ENCODE data around the gene PROSER3.
"Not testable (repeated sequence)": the region's sequence is repeated elsewhere in the genome, so short reads cannot be mapped to it uniquely, and the experiment has no call there.

The PROSER3 gene

DNA sequence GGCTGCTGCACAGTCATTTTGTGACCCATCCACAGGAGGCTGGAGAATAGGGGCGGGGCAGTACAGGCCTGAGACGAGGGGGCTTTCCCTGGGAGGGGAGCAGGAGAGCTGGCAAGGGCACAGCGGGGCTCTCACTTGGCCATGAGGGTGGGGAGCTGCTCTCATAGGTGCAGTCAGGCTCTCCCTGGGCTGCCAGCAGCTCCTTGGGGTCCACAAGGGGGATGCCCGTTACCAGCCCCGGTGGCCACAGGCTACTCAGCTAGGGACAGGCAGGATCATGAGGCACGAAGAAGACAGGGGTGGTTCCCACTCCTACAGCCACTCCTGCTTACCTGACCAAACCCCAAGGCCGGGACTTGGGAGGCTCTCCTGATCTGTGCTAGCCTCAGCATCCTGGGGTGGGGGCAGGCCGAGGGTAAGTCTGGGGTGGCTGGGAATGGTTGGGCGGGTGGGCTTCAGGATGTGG lies 33.9 kb downstream of the PROSER3 start:
- DNase-seq (ENCODE audit: low read depth) = no peak

DNA sequence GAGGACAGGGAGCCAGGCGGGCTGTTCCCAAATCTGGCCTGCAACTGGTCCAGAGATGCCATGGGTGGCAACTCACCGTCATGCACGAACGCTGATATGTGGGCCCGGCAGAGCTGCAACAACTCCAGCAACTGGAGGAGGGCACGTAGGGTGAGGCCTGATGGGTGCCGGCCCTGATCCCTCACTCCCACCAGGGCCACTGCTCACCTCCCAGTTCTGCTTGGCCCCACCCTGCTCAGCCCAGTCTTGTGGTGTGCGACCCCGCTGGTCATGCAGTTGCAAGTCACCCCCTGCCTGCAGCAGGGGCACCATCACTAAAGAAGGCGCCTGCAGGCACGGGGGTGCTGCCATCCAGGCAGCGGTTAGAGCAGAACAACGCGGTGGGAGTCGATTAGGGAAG lies 34.3 kb downstream of the PROSER3 start:
- no peak for DNase-seq (ENCODE audit: low read depth)

DNA sequence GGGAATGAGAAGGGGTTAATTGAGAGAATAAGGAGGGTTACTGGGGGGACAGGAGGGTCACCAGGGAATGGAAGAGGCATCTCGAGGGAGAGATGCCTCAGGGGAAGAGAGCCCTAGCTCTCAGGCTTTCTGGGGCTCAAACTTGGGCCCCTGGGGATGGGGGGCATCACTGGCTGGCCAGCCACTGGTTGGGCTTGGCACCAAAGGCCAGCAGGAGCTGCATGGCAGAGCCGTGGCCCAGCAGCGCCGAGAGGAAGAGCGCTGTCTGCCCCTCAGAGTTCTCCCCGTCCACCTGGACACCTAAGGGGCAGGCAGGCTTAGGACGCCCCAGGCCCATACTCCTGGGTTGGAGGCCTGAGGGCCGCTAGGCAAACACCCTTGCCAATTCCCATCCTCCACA lies 34.9 kb downstream of the PROSER3 start:
- no peak for DNase-seq (ENCODE audit: low read depth)

DNA sequence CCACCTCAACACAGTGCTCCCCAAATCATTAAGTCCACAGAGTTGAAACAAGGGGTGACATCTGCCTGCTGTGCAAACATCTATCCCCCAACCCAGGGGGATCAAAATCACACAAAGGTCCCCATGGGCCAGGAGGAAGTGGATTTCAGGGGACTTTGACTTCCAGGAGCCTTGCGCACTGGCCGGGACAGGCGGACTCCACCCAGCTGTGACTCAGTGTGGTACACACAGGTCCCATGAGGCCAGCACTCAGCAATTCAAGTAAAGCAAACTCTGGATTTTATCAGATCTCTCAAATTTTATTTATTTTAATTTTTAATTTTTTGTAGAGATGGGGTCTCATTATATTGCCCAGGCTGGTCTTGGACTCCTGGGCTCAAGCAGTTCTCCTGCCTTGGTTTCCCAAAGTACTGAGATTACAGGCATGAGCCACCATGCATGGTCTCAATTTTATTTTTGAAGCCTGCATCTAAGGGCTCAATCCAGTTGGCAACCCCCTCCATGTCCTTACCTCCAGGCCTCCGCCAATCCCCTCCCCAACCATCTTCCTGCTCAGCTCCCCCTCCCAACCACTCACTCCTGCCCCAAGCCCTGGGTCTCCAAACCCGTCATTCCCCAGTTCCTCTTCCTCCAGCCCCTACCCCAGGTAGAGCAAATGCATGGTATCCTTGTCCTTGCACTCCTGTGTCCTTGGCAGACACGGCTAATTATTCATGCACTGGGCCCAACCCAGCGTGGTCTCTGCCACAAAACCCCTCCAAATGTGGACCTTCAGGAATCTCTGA lies 35.6 kb downstream of the PROSER3 start:
- DNase-seq (ENCODE audit: low read depth) = peak; percentile 46

DNA sequence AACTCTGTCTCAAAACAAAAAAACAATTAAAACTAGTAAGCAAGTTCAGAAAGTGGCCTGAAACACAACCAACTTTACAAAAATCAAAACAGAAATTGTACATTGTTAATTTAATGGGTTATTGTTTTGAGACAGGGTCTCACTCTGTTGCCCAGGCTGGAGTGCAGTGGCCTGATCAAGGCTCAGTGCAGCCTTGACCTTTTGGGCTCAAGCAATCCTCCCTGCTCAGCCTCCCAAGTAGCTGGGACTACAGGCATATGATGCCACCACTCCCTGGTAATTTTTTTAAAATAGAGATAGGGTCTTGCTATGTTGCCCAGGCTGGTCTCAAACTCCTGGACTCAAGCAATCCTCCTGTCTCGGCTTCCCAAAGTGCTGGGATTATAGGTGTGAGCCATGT lies 37.6 kb downstream of the PROSER3 start:
- not testable (repeated sequence) for DNase-seq (ENCODE audit: low read depth)

DNA sequence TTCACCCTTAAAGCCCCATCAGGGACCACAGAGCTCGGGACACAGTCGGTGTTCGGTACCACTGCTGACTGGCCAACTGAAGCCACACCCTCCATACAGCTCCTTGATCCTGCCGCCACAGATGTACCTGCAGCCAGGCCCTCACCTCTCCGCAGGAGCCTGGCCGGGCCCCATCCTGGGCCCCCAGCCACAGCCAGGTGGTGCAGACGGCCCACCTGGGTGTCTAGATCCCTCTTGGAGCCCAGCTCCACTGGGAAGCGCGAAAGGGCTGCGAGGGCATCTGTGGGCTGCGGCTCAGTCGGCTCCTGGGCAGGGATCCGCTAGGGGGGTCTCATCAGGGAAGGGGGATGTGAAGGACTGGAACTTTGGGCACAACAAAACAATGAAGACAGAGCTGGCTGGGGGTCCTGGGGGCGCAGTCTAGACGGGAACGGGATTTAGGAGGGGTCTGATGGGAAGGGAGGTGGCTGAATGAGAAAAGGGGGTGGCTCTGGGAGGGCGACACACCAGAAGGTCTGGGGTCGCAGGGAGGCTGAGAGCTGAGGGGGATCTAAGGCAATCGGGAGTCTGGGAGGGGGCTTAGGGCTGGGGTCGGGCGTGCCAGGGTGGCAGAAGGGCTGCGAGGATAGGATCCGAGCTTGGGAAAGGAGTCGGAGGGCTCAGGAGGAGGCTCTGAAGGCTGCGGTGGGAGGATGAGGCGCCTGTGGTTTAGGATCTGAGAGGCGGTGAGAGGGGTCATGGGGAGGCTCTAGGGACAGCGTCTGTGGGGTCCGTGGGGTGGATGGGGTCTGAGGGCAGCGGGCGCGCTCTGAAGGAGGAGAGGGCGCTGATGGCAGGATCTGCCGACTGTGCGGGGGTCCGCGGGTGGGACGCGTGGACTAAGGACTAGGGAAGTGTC lies 38.9 kb downstream of the PROSER3 start:
- no peak for DNase-seq (ENCODE audit: low read depth)

DNA sequence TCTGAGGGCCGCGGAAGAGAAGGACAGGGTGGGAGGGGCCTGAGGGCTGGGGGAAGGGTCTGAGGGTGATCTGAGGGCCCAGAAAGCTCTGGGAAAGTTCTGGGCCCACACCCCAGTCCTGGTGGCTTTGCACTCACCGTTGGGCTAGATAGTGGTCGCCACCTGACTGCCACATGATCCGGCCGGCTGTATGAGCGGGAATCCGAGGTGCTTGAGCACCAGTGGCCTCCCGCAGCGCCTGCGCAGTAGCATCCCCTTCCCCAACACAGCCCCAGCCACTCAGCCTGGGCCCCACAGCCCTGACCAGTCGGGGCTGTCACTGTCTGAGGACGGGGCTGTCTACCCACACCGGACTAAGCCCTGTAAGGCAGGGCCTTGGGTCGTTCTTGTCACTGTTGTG lies 39.7 kb downstream of the PROSER3 start:
- no peak for DNase-seq (ENCODE audit: low read depth)

DNA sequence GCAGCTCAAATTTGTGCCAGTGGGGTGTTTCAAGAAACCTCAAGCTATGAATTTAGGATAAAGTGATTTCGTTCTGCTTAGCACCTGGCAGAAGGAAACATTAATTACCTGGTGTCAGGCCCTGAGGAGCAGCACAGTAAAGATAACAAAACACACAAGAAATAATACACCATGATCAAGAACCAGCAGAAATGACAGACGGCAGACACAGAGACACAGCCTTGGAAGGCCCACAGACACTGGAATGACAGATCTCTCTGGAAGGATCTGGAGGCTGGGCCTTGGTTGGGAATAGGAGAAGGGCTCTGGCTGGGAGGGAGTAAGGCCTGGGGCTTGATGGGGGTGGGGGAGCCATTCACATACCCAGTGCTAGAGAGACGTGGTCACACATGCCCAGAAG lies 43.9 kb downstream of the PROSER3 start:
- no peak for DNase-seq (ENCODE audit: low read depth)

DNA sequence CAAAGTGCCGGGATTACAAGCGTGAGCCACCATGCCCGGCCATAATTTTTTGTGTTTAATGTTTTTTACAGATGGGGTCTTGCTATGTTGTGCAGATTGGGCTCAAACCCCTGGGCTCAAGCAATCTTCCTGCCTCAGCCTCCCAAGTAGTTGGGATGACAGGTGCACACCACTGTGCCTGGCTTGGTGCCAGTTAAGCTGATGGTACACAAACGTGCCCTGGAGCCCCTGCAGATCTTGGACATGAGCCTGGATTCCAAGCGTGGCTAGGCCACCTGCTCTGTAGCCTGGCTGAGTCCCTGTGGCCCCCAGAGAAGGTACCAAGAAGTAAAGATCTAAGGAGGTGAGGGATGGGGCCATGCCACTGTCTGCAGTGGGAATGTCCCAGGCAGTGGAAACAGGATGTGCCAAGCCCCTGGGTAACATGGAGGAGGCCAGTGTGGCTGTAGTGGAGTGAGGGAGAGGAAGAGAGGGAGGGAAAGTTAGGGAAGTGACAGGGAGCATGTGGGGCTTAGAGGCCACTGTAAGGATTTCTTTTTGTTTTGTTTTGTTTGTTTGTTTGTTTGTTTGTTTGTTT lies 47.6 kb downstream of the PROSER3 start:
- DNase-seq (ENCODE audit: low read depth) = no peak

DNA sequence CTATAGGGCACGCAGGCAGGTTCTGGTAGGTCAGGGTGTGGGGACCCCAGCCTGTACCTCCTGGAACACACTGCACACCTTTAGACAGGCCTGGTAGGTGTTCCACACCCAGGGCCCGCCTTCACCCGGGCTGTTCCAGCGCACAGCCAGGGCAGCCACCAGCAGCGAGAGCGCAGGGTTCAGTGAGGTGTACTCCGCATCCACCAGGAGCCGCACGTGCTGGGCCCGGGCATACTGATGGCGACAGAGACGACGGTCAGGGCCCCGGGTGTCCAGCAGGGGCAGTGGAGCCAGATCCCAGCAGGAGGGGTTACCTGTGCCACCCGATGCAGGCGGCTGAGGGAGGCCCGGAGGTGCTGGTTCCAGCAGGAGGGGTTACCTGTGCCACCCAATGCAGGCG lies 48.6 kb downstream of the PROSER3 start:
- DNase-seq (ENCODE audit: low read depth) = no peak

DNA sequence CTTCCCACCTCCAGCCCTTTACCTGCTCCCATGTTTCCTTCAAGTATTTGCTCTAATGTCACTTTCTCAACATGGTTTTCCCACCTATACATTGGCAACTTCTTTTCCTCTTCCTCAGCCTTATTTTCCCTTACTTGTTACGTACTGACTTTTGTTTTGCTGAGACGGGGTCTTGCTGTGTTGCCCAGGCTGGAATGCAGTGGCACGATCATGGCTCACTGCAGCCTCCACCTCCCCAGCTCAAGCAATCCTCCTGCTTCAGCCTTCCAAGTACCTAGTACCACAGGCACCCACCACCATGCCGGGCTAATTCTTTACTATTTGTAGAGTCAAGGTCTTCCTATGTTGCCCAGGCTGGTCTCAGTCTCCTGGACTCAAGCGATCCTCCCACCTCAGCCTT lies 49.7 kb downstream of the PROSER3 start:
- DNase-seq (ENCODE audit: low read depth) = no peak

DNA sequence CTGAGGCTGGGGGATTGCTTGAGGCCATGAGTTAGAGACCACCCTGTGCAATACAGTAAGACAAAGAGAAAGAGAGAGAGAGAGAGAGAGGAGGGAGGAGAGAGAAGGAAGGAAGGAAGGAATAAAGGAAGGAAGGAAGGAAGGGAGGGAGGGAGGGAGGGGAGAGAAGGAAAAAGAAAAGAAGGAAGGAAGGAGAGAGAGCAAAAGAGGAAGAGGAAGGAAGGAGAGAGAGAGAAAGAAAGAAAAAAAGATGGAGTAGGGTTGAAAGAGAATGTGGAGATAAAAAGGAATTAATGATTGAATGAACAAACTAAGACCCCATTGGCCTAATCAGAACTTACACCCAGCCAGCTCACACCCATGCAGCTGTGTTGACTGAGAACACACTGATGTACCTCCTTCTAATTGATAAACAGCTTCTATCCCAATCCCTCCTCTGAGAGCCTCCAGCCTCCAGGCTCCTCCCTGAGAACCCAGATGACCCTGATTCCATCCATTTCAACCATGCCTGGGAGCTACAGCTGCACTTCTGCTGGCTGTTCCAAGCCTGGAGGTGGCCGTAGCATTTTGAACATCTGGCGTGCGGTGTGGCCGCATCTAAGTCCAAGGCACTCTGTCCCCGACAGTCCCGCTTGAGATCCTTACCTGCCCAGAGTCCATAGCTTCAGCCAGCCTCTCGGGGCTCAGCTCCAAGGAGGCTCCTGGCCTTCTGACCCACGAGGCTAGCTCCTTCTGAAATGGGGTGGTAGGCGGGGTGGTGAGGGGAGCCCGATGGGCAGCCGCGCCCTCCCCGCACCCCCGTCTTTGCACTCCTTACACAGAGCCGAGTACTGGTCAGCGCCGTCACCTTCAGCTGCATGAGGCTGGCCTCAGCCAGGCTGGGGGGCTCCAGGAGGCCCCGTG lies 53.6 kb downstream of the PROSER3 start:
- no peak for DNase-seq (ENCODE audit: low read depth)

DNA sequence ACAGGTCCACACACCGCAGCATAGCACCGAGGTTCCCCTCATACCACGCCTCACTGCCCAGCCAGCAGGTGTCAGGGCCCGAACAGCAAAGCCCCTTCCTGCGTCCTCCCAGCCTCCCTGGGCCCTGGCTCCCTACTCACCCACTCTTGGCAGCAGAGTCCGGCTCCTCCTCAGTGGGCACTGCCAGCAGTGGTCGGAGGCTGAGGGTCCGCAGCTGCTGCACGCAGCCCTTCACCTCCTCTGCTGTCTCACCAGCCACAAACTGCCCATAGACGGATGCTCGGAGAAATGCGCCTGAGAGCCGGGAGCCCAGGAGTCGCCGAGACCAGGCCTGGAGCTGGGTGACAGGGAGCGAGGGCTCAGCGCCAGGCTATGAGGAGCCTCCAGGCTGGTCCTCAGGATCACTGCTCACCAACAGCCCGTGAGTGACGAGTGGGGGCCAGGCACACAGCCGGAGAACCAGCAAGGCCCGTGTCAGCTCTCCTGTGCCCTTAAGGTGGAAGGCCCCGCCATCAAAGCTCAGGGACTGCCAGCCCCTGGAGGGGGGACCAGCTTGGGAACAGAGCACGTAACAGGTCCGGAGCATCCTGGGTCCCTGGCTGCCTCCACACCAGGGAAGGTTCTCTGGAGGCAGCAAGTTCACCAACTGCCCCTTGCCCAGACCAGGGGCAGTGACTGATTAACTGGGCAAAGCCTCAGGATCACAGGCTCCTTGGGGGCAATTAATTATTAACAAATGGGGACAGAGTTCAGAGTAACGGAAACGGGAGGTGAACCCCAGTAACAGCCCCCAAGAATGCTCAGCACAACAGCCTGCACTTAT lies 54.5 kb downstream of the PROSER3 start, which contains the start of gene PRODH2:
Gene PRODH2, minus strand, starts transcription at position 626 of the 823 bp plus-strand sequence. Its CDS starts 40 bp downstream, at position 586.
- DNase-seq (ENCODE audit: low read depth) = no peak

DNA sequence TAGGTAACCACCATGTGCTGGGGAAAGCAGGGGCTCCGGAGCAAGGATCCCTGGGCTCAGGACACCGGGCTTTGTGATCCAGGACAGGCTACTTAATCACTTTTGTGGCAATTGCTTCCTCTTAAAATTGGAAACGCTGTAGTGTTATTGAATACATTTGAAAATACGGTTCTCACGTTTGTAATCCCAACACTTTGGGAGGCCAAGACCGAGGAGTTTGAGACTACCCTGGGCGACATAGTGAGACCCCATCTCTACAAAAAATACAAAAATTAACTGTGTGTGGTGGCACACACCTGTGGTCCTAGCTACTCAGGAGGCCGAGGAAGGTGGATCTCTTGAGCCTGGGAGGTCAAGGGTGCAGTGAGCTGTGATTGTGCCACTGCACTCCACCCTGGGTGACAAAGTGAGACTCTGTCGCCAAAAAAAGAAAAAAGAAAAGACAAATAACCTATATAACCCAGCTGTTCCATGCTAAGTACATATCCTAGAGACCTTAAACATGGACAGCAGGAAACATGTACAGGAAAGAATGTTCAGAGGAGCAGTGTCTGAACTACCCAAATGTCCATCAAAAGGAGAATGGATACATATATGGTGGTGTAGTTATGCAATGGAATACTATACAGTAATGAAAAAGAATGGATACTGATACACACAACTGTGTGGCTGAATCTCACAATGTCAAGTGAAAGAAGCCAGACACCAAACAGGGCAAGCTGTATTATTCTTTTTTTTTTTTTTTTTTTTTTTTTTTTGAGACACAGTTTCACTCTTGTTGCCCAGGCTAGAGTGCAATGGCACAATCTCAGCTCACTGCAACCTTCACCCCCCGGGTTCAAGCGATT lies 55.3 kb downstream of the PROSER3 start:
- no peak for DNase-seq (ENCODE audit: low read depth)

DNA sequence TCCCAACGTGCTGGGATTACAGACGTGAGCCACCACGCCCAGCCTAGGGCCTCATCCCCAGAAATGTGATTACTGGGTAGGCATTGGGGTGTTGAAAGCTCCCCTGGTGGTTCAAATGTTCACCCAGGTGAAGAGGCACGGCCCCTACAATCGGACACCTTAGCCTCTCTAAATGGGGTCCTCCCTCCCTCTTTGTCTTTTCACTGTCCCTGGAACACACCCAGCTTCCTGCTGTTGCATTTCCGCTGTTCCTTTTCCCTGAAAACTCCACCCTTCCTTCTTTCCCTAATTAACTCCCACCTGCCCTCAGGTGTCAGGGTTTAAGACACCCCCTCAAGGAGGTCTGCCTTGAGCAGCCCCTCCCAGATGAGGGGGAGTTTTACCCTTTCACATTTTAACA lies 58.3 kb downstream of the PROSER3 start:
- no peak for DNase-seq (ENCODE audit: low read depth)

DNA sequence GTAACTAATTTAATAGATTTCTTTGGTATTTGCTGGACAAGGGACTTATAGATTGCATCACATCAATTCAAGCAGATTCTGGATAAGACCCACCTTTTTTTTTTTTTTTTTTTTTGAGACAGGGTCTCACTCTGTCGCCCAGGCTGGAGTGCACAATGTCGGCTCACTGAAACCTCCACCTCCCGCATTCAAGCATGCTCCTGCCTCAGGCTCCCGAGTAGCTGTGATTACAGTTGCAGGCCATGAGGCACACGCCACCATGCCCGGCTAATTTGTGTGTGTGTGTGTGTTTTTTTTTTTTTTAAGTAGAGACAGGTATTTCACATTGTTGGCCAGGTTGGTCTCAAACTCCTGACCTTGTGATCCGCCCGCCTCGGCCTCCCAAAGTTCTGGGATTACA lies 58.9 kb downstream of the PROSER3 start:
- DNase-seq (ENCODE audit: low read depth) = no peak

DNA sequence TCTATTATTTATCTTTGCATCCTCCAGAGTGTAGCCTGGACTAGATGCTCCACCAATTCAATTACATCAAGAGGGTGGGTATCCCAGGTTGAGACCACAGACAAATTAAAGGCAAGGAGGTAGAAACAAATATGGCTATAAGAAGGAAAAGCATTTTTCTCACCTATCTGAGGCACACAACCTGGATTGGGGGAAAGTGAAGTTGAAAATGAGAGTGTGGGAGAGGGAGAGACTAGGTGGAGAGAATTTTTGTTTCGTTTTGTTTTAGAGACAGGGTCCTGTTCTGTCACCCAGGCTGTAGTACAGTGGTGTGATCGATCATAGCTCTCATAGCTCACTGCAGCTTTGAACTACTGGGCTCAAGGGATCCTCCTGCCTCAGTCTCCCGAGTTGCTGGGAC lies 60.5 kb downstream of the PROSER3 start:
- DNase-seq (ENCODE audit: low read depth) = no peak

All from HS-27A (cell line).